T-helper 9 cell (primary cell): Measurements from ENCODE around the gene CACNA2D3.

ENCODE experiments used
- DNase-seq: peaks from one replicate; pipeline ENCODE4 v3.0.0-alpha.2; 2020

The CACNA2D3 gene

DNA sequence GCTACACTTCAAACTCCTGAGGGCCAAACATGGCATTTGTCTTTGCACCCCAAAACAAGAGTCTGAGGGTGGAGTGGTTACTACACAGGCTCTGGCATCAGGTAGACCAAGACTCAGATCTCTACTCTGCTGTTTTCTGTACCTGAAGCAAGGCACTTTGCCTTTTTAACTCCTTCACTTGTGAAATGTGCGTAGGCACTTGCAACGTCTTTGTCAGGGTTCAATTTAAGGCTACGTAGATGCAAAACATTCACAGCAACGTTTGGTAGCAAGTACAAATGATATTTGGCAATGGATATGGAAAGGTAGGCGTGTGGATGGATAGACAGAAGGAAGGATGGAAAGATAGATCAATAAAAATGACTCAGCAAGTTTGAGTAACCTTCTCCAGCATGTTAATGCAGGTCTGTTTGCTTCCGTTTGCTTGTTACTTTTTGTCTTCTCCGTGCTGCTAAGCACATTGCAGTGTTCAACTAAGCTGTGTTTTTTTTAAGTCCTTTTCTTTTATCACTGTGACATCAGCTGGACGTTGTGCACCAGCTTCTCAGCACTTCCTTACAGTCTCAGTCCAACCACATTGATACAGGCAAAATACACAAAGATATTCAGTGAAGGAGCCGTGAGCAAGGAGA lies 704.8 kb downstream of the CACNA2D3 start:
- DNase-seq: no peak

DNA sequence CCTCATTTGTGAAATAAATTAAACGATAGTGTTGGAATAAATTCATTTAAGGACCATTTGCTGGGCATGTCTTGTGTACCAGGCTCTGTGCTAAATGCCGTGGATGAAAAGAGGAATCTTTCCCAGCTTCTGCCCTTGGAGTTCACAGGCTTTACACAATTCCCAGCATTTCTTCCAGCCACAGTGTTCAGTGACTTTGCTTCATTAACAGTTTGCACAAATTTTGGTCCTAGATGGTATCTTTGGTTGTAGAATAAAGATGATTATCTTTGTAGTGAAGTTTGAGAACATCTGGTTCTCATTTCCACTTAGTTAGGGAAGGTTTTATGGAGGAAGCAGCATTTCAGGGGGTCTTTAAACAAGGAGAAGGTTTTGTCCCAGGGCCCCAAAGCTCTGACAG lies 705.4 kb downstream of the CACNA2D3 start:
- no peak for DNase-seq

DNA sequence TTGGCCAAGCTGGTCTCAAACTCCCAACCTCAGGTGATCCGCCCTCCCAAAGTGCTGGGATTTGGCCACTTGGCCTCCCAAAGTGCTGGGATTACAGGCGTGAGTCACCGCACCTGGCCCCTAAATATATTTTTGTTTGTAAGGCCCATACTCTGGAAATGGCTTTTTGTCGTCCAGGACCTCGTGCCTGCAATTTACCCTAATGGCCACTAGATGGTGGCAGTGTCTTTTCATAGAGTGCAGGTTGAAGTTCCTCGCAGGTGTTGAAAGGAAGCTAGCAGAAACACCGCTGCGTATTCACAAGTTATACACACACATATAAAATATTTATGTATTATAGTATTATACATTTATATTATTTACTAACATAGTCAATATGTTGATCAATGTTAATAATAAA lies 708.3 kb downstream of the CACNA2D3 start:
- no peak for DNase-seq

DNA sequence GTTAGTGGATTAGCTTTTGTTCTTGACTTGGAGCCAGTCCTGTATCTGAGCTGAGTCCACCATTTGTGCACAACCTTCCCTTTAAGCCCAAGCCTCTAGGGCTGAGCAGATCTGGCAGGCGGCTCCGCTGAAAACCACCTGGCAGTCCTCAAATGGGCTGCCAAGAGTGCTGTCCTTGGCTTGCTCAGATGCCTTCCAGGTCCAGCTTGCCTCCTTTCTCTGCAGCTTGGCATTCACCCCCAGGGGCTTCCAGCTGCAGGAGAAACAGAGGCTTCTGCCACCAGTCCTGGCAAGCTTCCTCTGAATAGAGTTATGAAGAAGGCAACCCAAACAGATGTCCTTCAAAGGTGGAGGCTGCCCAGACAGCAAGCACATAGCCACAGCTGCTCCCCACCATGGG lies 708.8 kb downstream of the CACNA2D3 start:
- no peak for DNase-seq

DNA sequence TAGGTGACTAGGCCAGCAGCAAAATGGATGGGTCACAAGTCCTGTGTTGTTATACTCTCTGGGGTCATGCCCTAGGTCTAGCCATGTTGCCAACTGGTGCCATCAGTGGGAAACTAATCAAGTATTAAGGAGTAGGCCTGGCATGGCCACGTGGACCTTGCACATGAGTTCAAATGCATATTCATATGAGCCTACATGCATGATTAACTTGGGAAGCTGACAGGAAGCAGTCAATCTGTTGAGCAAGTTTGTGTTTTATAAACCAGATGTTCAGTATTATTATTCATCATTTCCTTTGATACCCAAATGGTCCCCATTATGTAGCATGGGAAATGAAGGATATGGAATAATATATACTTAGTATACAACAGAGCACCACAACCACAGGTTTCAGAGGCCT lies 710.5 kb downstream of the CACNA2D3 start:
- no peak for DNase-seq

DNA sequence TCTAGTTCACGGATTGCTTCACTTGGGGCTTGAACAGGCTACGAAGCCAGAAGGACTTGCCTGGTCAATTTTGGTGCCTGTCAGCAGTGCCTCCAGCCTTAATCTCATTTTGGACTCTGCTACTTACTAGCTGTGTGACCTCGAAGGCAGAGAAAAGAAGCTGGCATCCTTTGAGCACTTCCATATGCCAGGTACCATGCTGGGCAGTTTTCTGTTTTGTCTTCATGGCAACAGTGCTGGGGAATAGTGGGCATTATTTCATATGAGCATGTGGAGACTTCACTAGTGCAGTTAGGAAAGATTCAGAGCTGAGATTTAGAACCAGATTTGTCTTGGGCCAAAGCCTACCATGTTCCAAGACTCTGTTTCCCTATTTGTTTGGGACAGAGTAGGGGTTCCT lies 713.3 kb downstream of the CACNA2D3 start:
- no peak for DNase-seq

- no peak for DNase-seq
Observed at GRCh38 chr3:54836871-54837270, 714.5 kb downstream of the CACNA2D3 start.

- DNase-seq: no peak
Observed at GRCh38 chr3:54837964-54838363, 715.6 kb downstream of the CACNA2D3 start.

GRCh38 chr3:54841471-54841870 lies 719.1 kb downstream of the CACNA2D3 start:
- no peak for DNase-seq

DNA sequence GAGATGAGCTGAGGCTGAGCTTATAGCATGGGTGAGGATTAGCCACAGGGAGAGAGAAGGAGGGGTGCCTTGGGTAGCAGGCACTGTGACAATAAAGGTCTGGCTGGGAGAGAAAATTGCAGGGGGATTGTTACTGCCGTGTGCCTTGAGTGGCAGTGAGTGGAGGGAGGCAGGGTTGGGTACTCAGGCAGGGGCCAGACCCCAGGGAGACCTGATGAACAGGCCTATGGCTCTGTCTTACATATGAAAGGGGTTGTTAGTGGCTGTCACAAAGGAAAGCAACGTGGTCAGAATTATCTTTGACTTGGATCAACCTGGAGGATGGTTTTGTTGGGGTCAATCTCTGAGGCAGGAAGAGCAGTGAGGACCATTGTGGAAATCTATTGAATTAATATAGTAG lies 721.0 kb downstream of the CACNA2D3 start:
- no peak for DNase-seq

DNA sequence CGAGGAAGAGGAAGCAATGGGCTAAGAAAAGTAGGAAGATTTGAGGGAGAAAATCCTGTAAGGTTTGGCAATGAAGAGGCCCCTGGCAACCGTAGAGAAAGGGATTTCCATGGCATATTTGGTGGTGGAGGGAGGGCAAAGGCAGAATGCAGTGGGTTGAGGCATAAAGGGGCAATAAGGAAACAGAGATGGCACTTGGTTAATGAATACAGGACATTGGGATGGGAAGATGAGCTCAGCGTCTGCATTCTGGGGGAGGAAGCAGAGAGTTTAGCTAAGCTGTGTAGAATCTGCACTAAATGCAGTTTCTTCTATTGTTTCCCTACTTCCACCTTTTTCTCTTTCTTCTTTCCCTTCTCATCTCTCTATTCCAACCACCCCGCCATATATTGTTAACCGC lies 721.9 kb downstream of the CACNA2D3 start:
- no peak for DNase-seq

DNA sequence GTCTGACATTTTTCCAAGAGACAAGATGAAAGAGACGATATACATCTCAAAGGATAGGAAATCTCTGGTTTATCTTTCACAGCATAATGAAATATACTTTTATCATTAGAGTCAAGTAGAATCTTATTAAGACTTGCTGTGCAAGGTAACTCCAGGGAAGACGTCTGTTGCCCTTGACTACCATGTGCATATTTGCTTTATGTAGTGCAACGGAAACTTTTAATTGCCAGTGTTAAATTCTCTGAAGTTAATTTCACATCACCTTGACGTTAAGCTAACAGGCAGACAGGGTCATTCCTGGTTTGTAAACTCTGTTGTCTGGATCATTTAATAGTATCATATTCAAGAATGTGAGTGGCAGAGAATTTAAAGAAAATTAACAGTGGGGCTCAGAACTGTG lies 722.7 kb downstream of the CACNA2D3 start:
- DNase-seq: no peak

- no peak for DNase-seq
Observed at GRCh38 chr3:54845551-54845950, 723.2 kb downstream of the CACNA2D3 start.

GRCh38 chr3:54846119-54846518 lies 723.8 kb downstream of the CACNA2D3 start:
- DNase-seq: no peak

- no peak for DNase-seq
Observed at GRCh38 chr3:54847361-54847760, 725.0 kb downstream of the CACNA2D3 start.

- no peak for DNase-seq
Observed at GRCh38 chr3:54849360-54849759, 727.0 kb downstream of the CACNA2D3 start.

DNA sequence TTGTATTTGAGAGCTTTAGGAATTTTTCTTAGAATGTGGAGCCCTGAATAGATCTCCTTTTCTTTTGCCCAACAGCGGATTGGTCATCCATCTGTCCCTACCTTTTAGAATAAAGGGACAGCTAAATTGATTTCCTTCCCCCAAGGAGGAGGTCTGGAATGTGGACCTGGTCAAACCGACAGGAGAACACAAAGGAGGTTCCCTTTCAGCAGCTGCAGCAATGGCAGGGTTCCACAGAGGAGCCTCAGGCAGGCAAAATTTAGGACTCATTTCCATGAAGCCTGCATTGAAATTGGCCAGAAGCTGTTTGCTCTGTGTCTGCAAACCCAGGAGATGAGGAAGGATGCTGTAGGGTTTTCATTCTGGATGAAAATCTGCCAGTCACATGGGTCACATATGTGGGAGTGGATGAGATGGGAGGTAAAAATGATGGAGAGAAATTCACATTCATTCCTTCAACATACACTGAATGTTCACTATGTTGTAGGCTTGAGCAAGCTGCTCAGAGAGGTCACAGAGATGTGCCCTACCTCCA lies 728.2 kb downstream of the CACNA2D3 start:
- no peak for DNase-seq

- DNase-seq: peak; percentile 2
Observed at GRCh38 chr3:54853573-54854404, 731.4 kb downstream of the CACNA2D3 start.

GRCh38 chr3:54856271-54856670 lies 733.9 kb downstream of the CACNA2D3 start:
- DNase-seq: no peak

- no peak for DNase-seq
Observed at GRCh38 chr3:54857343-54857742, 735.0 kb downstream of the CACNA2D3 start.

DNA sequence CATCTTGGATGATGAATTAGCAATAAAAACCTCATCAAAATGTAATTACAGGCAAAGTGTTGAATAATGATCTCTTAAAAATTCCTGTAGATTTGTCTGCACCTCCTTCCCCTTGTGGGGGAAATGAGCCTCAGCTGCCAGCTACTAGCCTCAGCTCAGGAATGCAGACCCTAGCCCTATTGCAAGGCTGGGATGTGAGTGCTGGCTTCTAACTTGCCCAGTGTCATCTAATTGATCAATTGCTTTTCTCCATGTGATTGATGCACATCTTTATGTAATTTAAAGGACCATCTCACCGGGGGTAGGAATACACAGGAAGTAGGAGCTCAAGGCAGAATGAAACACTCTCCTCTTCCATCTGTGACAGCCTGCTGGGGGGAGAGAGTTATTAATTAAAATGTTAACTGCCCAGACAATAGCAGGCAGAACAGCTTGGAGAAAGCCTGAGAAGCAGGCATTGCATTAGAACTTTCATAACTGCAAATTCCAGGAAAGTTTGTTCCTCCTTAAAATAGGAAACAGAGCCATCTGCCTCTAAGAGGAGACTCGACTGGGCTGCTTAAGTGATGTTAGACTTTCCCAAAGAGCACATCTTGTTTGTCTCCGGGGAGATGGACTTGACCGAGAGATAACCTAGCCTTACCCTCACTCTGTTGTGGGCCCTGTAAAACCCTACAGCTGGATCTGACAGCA lies 735.9 kb downstream of the CACNA2D3 start:
- no peak for DNase-seq

- no peak for DNase-seq
Observed at GRCh38 chr3:54859184-54859583, 736.8 kb downstream of the CACNA2D3 start.

- no peak for DNase-seq
Observed at GRCh38 chr3:54861248-54862067, 739.1 kb downstream of the CACNA2D3 start.
